ENCODE measurements around the gene PCSK5. TPM values are rescaled to one million over a fixed set of nuclear protein-coding genes. Genes with fewer than 3 reads are reported as not detected.
"Not testable (repeated sequence)": the region's sequence is repeated elsewhere in the genome, so short reads cannot be mapped to it uniquely, and the experiment has no call there.

PCSK5 gene
- total RNA-seq, 1 experiment from 2014 or later = 18.6 TPM

- not testable (repeated sequence) for H3K36me3 ChIP-seq; H3K9me3 ChIP-seq (replicated peaks); H3K4me1 ChIP-seq; H3K27me3 ChIP-seq; DNase-seq; H3K4me3 ChIP-seq; H3K27ac ChIP-seq
Measured at GRCh38 chr9:76324030-76324429, 433.6 kb downstream of the PCSK5 start.

- Histone ChIP-seq H3K27ac (no peak overlapping the region), H3K4me3 (no peak overlapping the region), H3K27me3 (no peaks in the 10 kb centered on the region), H3K4me1 (no peaks in the 10 kb centered on the region), H3K9me3 (replicated peaks) (no peaks in the 10 kb centered on the region), H3K36me3 (no peaks in the 10 kb centered on the region)
- DNase-seq = no peak
Measured at GRCh38 chr9:76330034-76330433, 439.6 kb downstream of the PCSK5 start.

- no peak overlapping the region for H3K4me3 ChIP-seq
- H3K4me1 ChIP-seq = no peaks in the 10 kb centered on the region
- H3K27ac ChIP-seq = no peak overlapping the region
- no peaks in the 10 kb centered on the region for H3K36me3 ChIP-seq
- H3K9me3 ChIP-seq (replicated peaks) = no peaks in the 10 kb centered on the region
- no peaks in the 10 kb centered on the region for H3K27me3 ChIP-seq
- DNase-seq = no peak
Measured at GRCh38 chr9:76333388-76333787, 442.9 kb downstream of the PCSK5 start.

GRCh38 chr9:76333964-76334363 is 443.5 kb downstream of the PCSK5 start:
- Histone ChIP-seq H3K27me3 (no peaks in the 10 kb centered on the region), H3K36me3 (no peaks in the 10 kb centered on the region), H3K27ac (no peak overlapping the region), H3K9me3 (replicated peaks) (no peaks in the 10 kb centered on the region), H3K4me3 (no peak overlapping the region), H3K4me1 (no peaks in the 10 kb centered on the region)
- no peak for DNase-seq

- no peaks in the 10 kb centered on the region for H3K36me3 ChIP-seq
- H3K27ac ChIP-seq = no peak overlapping the region
- H3K9me3 ChIP-seq (replicated peaks) = no peaks in the 10 kb centered on the region
- no peak overlapping the region for H3K4me3 ChIP-seq
- no peaks in the 10 kb centered on the region; the same call in 1 of the 2 replicates for H3K27me3 ChIP-seq
- DNase-seq = peak; percentile 10 to 51
- H3K4me1 ChIP-seq = no peaks in the 10 kb centered on the region
Measured at GRCh38 chr9:76336027-76336426, 445.6 kb downstream of the PCSK5 start.

- no peaks in the 10 kb centered on the region; the same call in 1 of the 2 replicates for H3K27me3 ChIP-seq
- H3K27ac ChIP-seq = no peak overlapping the region
- DNase-seq = no peak
- no peak overlapping the region for H3K4me3 ChIP-seq
- H3K9me3 ChIP-seq (replicated peaks) = no peaks in the 10 kb centered on the region
- no peaks in the 10 kb centered on the region for H3K4me1 ChIP-seq
- H3K36me3 ChIP-seq = no peaks in the 10 kb centered on the region
Measured at GRCh38 chr9:76338418-76338817, 447.9 kb downstream of the PCSK5 start.

GRCh38 chr9:76341616-76342015 is 451.1 kb downstream of the PCSK5 start:
- H3K9me3 ChIP-seq (replicated peaks) = no peaks in the 10 kb centered on the region
- H3K27me3 ChIP-seq = peaks cover 3% of the 10 kb centered on the region; the same call in 1 of the 2 replicates
- no peak for DNase-seq
- no peak overlapping the region for H3K4me3 ChIP-seq
- H3K27ac ChIP-seq = no peak overlapping the region
- H3K36me3 ChIP-seq = no peaks in the 10 kb centered on the region
- no peaks in the 10 kb centered on the region for H3K4me1 ChIP-seq

- peaks cover 3% of the 10 kb centered on the region; the same call in 1 of the 2 replicates for H3K27me3 ChIP-seq
- H3K9me3 ChIP-seq (replicated peaks) = no peaks in the 10 kb centered on the region
- no peak overlapping the region for H3K27ac ChIP-seq
- DNase-seq = no peak
- no peaks in the 10 kb centered on the region for H3K36me3 ChIP-seq
- no peak overlapping the region for H3K4me3 ChIP-seq
- H3K4me1 ChIP-seq = no peaks in the 10 kb centered on the region
Measured at GRCh38 chr9:76342201-76342600, 451.7 kb downstream of the PCSK5 start.

GRCh38 chr9:76342858-76343257 is 452.4 kb downstream of the PCSK5 start:
- H3K27me3 ChIP-seq = peaks cover 3% of the 10 kb centered on the region; the same call in 1 of the 2 replicates
- no peak overlapping the region for H3K27ac ChIP-seq
- H3K9me3 ChIP-seq (replicated peaks) = no peaks in the 10 kb centered on the region
- H3K4me3 ChIP-seq = no peak overlapping the region
- H3K4me1 ChIP-seq = no peaks in the 10 kb centered on the region
- no peak for DNase-seq
- H3K36me3 ChIP-seq = no peaks in the 10 kb centered on the region

- Histone ChIP-seq H3K27ac (no peak overlapping the region), H3K4me3 (no peak overlapping the region), H3K9me3 (replicated peaks) (no peaks in the 10 kb centered on the region), H3K4me1 (no peaks in the 10 kb centered on the region), H3K36me3 (no peaks in the 10 kb centered on the region), H3K27me3 (peaks cover 7% of the 10 kb centered on the region)
- no peak for DNase-seq
Measured at GRCh38 chr9:76349865-76350264, 459.4 kb downstream of the PCSK5 start.

- H3K27me3 ChIP-seq = peaks cover 7% of the 10 kb centered on the region
- H3K4me1 ChIP-seq = no peaks in the 10 kb centered on the region
- no peaks in the 10 kb centered on the region for H3K36me3 ChIP-seq
- no peaks in the 10 kb centered on the region for H3K9me3 ChIP-seq (replicated peaks)
- H3K27ac ChIP-seq = no peak overlapping the region
- DNase-seq = no peak
- H3K4me3 ChIP-seq = no peak overlapping the region
Measured at GRCh38 chr9:76351006-76351405, 460.5 kb downstream of the PCSK5 start.

- Histone ChIP-seq H3K4me1 (no peaks in the 10 kb centered on the region), H3K27me3 (peaks cover 7% of the 10 kb centered on the region), H3K27ac (no peak overlapping the region), H3K4me3 (no peak overlapping the region), H3K36me3 (no peaks in the 10 kb centered on the region), H3K9me3 (replicated peaks) (no peaks in the 10 kb centered on the region)
- DNase-seq = no peak
Measured at GRCh38 chr9:76352026-76352620, 461.6 kb downstream of the PCSK5 start.

GRCh38 chr9:76353280-76353679 is 462.8 kb downstream of the PCSK5 start:
- DNase-seq = peak; percentile 49 to 72
- no peak overlapping the region for H3K4me3 ChIP-seq
- H3K4me1 ChIP-seq = no peaks in the 10 kb centered on the region
- peaks cover 7% of the 10 kb centered on the region for H3K27me3 ChIP-seq
- H3K9me3 ChIP-seq (replicated peaks) = no peaks in the 10 kb centered on the region
- no peak overlapping the region for H3K27ac ChIP-seq
- H3K36me3 ChIP-seq = no peaks in the 10 kb centered on the region

- no peaks in the 10 kb centered on the region for H3K9me3 ChIP-seq (replicated peaks)
- no peak overlapping the region for H3K4me3 ChIP-seq
- DNase-seq = no peak
- H3K27me3 ChIP-seq = peaks cover 7% of the 10 kb centered on the region
- no peaks in the 10 kb centered on the region for H3K36me3 ChIP-seq
- no peaks in the 10 kb centered on the region for H3K4me1 ChIP-seq
- no peak overlapping the region for H3K27ac ChIP-seq
Measured at GRCh38 chr9:76354221-76354620, 463.7 kb downstream of the PCSK5 start.

GRCh38 chr9:76355886-76356285 is 465.4 kb downstream of the PCSK5 start:
- H3K4me1 ChIP-seq = no peaks in the 10 kb centered on the region
- no peak overlapping the region for H3K4me3 ChIP-seq
- no peak overlapping the region for H3K27ac ChIP-seq
- peaks cover 3% of the 10 kb centered on the region for H3K27me3 ChIP-seq
- H3K9me3 ChIP-seq (replicated peaks) = no peaks in the 10 kb centered on the region
- no peak for DNase-seq
- no peaks in the 10 kb centered on the region for H3K36me3 ChIP-seq

- no peak for DNase-seq
- no peak overlapping the region for H3K27ac ChIP-seq
- H3K36me3 ChIP-seq = no peaks in the 10 kb centered on the region
- no peaks in the 10 kb centered on the region for H3K9me3 ChIP-seq (replicated peaks)
- no peaks in the 10 kb centered on the region for H3K4me1 ChIP-seq
- H3K4me3 ChIP-seq = no peak overlapping the region
- H3K27me3 ChIP-seq = no peaks in the 10 kb centered on the region
Measured at GRCh38 chr9:76357555-76357954, 467.1 kb downstream of the PCSK5 start.

Data from SJCRH30 (cell line).